Endothelial cell (in vitro differentiated cells): ENCODE results near the gene TMEM256. TPM values are rescaled to one million over a fixed set of nuclear protein-coding genes. Genes with fewer than 3 reads are reported as not detected.

Experiments used
- DNase-seq: peaks from one replicate; pipeline ENCODE4 v3.0.0; 2021; ENCODE audit warnings: low spot score
- H3K27ac Mint-ChIP-seq: one replicate; pipeline ENCODE4 v1.8.0; 2021; ENCODE audit warnings: mixed read lengths, inconsistent platforms; ENCODE audit not compliant: unreplicated experiment
- H3K27me3 Mint-ChIP-seq: one replicate; pipeline ENCODE4 v1.8.0; 2021; ENCODE audit warnings: mild to moderate bottlenecking, moderate library complexity, mixed read lengths, inconsistent platforms; ENCODE audit not compliant: unreplicated experiment
- H3K36me3 Mint-ChIP-seq: one replicate; pipeline ENCODE4 v1.8.0; 2021; ENCODE audit warnings: mild to moderate bottlenecking, low read depth, mixed read lengths, inconsistent platforms; ENCODE audit not compliant: unreplicated experiment
- H3K4me1 Mint-ChIP-seq: one replicate; pipeline ENCODE4 v1.8.0; 2021; ENCODE audit warnings: mild to moderate bottlenecking, mixed read lengths, inconsistent platforms; ENCODE audit not compliant: unreplicated experiment
- H3K4me3 Mint-ChIP-seq: one replicate; pipeline ENCODE4 v1.8.0; 2021; ENCODE audit warnings: mild to moderate bottlenecking, mixed read lengths, inconsistent platforms; ENCODE audit not compliant: unreplicated experiment
- H3K9me3 Mint-ChIP-seq: one replicate; pipeline ENCODE4 v1.8.0; 2021; ENCODE audit warnings: mixed read lengths, inconsistent platforms; ENCODE audit not compliant: unreplicated experiment
- CTCF ChIP-seq: fragments of 200-600 bp; sonication (generic); IDR thresholded peaks from one replicate; pipeline ENCODE4 v1.5.0; 2021; ENCODE audit warnings: antibody characterized with exemption; ENCODE audit not compliant: unreplicated experiment
- total RNA-seq: library from RNA; stranded (reverse); fragmentation: NEBNext Ultra II Directional; extraction: Animal tissue kit (Norgen Biotek cat#: 25700); gene quantifications from one replicate; pipeline ENCODE4 v1.2.1, GENCODE V29; 2021; ENCODE audit not compliant: unreplicated experiment

TMEM256 gene
- total RNA-seq, 1 donor from 2014 or later, result 94.7 TPM

GRCh38 chr17:7398612-7399011 lies 5.3 kb downstream of the TMEM256 start:
- Mint-ChIP-seq H3K27me3 (peaks cover 5% of the 10 kb centered on the region), H3K36me3 (no peaks in the 10 kb centered on the region), H3K4me3 (no peak overlapping the region), H3K27ac (no peak overlapping the region), H3K4me1 (peaks cover 17% of the 10 kb centered on the region), H3K9me3 (no peaks in the 10 kb centered on the region)
- TF ChIP-seq CTCF, result no peak
- DNase-seq, result no peak

- Mint-ChIP-seq H3K4me1 (peaks cover 22% of the 10 kb centered on the region), H3K27ac (no peak overlapping the region), H3K27me3 (peaks cover 10% of the 10 kb centered on the region), H3K36me3 (no peaks in the 10 kb centered on the region), H3K9me3 (no peaks in the 10 kb centered on the region), H3K4me3 (no peak overlapping the region)
- no peak for TF ChIP-seq CTCF
- no peak for DNase-seq
These were observed 7.8 kb downstream of the TMEM256 start for GRCh38 chr17:7396147-7396546.

- Mint-ChIP-seq H3K36me3 (peaks cover 7% of the 10 kb centered on the region), H3K9me3 (no peaks in the 10 kb centered on the region), H3K27me3 (peaks cover 13% of the 10 kb centered on the region), H3K4me1 (peaks cover 35% of the 10 kb centered on the region), H3K4me3 (peak within 1 kb of the TSS; percentile 95), H3K27ac (peak within 1 kb of the TSS; percentile 85)
- TF ChIP-seq CTCF, result peak; percentile 45
- DNase-seq, result peak; percentile 85
These were observed 9.3 kb downstream of the TMEM256 start, which contains the start of gene PLSCR3 for GRCh38 chr17:7394452-7395191. Gene PLSCR3, minus strand, starts transcription at chr17:7394525. Its CDS starts 415 bp downstream, at chr17:7394110.

GRCh38 chr17:7393613-7394451 lies 10.1 kb downstream of the TMEM256 start:
- Mint-ChIP-seq H3K9me3 (no peaks in the 10 kb centered on the region), H3K4me1 (peaks cover 40% of the 10 kb centered on the region), H3K4me3 (peak overlapping the region; percentile 93), H3K27ac (no peak overlapping the region), H3K36me3 (peaks cover 13% of the 10 kb centered on the region), H3K27me3 (peaks cover 15% of the 10 kb centered on the region)
- no peak for TF ChIP-seq CTCF
- no peak for DNase-seq
